VCaP (cell line): ENCODE measurements around the gene ARPC1A.
A peak's percentile ranks its signal among the peaks of the same experiment; 100 is the strongest.

Source experiments
- H3K27ac ChIP-seq: fragments of 450-650 bp; 2 replicates; pipeline ENCODE4 v1.5.1; 2017
- CTCF ChIP-seq: fragments of 450-650 bp; conservative IDR thresholded peaks from 2 replicates; pipeline ENCODE4 v1.5.1; 2017; ENCODE audit warnings: mild to moderate bottlenecking, moderate library complexity

ARPC1A gene

DNA sequence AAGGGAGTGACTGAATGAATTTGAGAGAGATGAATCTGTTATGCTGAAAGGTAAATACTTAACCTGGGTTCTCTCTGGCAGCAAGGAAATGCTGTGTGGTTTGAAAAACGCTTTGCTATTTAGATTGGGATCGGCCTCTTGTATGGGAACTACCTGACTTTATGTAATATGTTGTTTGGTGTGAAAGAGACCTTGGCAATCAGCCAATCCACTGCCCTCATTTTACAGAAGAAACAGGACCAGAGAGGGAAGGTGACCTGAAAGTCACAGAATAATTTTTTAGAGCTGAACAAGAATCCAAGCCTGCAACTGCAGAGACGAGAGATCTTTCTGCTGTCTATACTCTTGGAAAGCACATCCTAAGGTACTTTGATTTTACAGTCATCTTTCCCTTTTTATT is 84.1 kb downstream of the ARPC1A start:
- H3K27ac ChIP-seq: peak overlapping the region; percentile 100
- TF ChIP-seq CTCF: no peak

DNA sequence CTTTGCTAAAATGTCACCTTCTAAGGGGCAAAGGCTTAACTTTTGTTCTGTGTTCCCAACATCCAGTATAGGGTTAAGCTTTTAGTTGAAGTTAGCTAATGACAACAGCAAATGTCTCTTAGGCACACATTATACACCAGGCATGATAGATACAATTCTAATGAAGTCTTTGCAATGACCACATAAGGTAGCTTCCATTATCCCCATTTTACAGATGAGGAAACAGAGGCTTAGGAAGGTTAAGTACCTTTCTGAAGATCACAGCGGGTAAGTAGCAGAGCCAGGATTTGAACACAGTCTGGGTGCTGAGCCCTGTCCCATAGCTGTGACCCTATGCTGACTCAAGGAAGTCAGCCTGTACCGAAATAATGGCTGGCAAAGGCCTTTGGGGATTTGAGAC is 84.9 kb downstream of the ARPC1A start:
- peak overlapping the region; percentile 100 for H3K27ac ChIP-seq
- TF ChIP-seq CTCF: no peak

DNA sequence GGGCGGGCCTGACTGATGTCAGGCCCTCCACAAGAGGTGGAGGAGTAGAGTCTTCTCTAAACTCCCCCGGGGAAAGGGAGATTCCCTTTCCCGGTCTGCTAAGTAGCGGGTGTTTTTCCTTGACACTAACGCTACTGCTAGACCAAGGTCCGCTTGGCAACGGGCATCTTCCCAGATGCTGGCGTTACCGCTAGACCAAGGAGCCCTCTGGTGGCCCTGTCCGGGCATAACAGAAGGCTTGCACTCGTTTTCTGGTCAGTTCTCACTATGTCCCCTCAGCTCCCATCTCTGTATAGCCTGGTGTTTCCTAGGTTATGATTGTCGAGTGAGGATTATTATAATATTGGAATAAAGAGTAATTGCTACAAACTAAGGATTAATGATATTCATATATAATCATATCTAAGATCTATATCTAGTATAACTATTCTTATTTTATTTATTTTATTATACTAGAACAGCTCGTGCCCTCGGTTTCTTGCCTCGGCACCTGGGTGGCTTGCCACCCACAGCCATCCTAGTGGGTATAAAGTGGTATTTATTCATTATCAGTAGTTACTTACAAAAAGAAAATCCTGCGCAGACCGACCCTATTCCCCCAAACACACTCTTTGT is 89.9 kb downstream of the ARPC1A start:
- peak; percentile 80 for TF ChIP-seq CTCF
- 0 out of 2 replicates have a peak overlapping the region, but pooled peaks have one; percentile 8 for H3K27ac ChIP-seq
